PC-3 (cell line): ENCODE results near the gene SLCO3A1. TPM values are rescaled to one million over a fixed set of nuclear protein-coding genes. Genes with fewer than 3 reads are reported as not detected.

ENCODE experiments used
- ATAC-seq: fragments of 200-7000 bp; cut with Tn5 transposase; 2 replicates; pipeline ENCODE4 v1.9.1; 2020; ENCODE audit warnings: mild to moderate bottlenecking, moderate library complexity
- Bru-seq: library from RNA; stranded (reverse); fragments of 400-500 nt; gene quantifications from one replicate; lab custom pipeline; 2021; lab: Mats Ljungman, UMichigan
- BruChase-seq, 2 experiments: library from RNA; stranded (reverse); fragments of 400-500 nt; gene quantifications; one replicate each; lab custom pipeline; 2021; lab: Mats Ljungman, UMichigan
- BruUV-seq: library from RNA; stranded (reverse); fragments of 400-500 nt; replicated peaks from 2 replicates; lab custom pipeline; 2021; lab: Mats Ljungman, UMichigan
- CTCF ChIA-PET: fragments of 300-600 bp; sonication (Branson Sonifier 250); formaldehyde crosslinking; loops from one replicate; lab custom pipeline; 2022; ENCODE audit warnings: antibody characterized with exemption; lab: Charles Lee
- POLR2A ChIA-PET: fragments of 300-600 bp; sonication (Branson Sonifier 250); formaldehyde crosslinking; loops from one replicate; lab custom pipeline; 2022; ENCODE audit warnings: antibody characterized with exemption; ENCODE audit not compliant: unreplicated experiment; lab: Charles Lee
- DNase-seq: peaks from one replicate; pipeline ENCODE4 v3.0.0-alpha.2; 2015
- H2AFZ ChIP-seq: fragments of 300-600 bp; sonication (generic); 2 replicates; pipeline ENCODE4 v1.6.0; 2016; ENCODE audit warnings: antibody characterized with exemption, low read length
- H3F3A ChIP-seq: fragments of 300-600 bp; sonication (generic); one replicate; pipeline ENCODE4 v1.6.0; 2017; ENCODE audit warnings: antibody characterized with exemption, low read length, control low read depth, mild to moderate bottlenecking; ENCODE audit not compliant: unreplicated experiment
- H3K27ac ChIP-seq: fragments of 300-600 bp; sonication (generic); 2 replicates; pipeline ENCODE4 v1.5.1; 2016; ENCODE audit warnings: mild to moderate bottlenecking, low read length
- H3K27me3 ChIP-seq: fragments of 300-600 bp; sonication (generic); 2 replicates; pipeline ENCODE4 v1.6.1; 2016; ENCODE audit warnings: low read length, mixed read lengths
- H3K36me3 ChIP-seq: fragments of 300-600 bp; sonication (generic); 2 replicates; pipeline ENCODE4 v1.6.1; 2016; ENCODE audit warnings: low read depth, mixed run types, low read length, mixed read lengths
- H3K4me1 ChIP-seq: fragments of 300-600 bp; sonication (generic); 2 replicates; pipeline ENCODE4 v1.5.1; 2016; ENCODE audit warnings: low read length; ENCODE audit not compliant: insufficient read depth
- H3K4me2 ChIP-seq: fragments of 300-600 bp; sonication (generic); 2 replicates; pipeline ENCODE4 v1.6.0; 2016; ENCODE audit warnings: low read length
- H3K4me3 ChIP-seq: fragments of 300-600 bp; sonication (generic); 2 replicates; pipeline ENCODE4 v1.5.1; 2016; ENCODE audit warnings: mild to moderate bottlenecking, low read length, mixed read lengths
- H3K79me2 ChIP-seq: fragments of 300-600 bp; sonication (generic); 2 replicates; pipeline ENCODE4 v1.6.1; 2017; ENCODE audit warnings: low read length, mixed read lengths
- H3K9ac ChIP-seq: fragments of 300-600 bp; sonication (generic); 2 replicates; pipeline ENCODE4 v1.6.0; 2016; ENCODE audit warnings: mild to moderate bottlenecking, low read length
- H3K9me2 ChIP-seq: fragments of 300-600 bp; sonication (generic); replicated peaks from 2 replicates; pipeline ENCODE4 v1.6.1; 2016; ENCODE audit warnings: mixed run types, low read length, mixed read lengths
- H3K9me3 ChIP-seq: fragments of 300-600 bp; sonication (generic); 2 replicates; pipeline ENCODE4 v1.6.1; 2016; ENCODE audit warnings: low read length, mixed read lengths
- H4K20me1 ChIP-seq: fragments of 300-600 bp; sonication (generic); 2 replicates; pipeline ENCODE4 v1.6.1; 2016; ENCODE audit warnings: low read length, mixed read lengths
- CTCF ChIP-seq: fragments of 300-600 bp; sonication (generic); conservative IDR thresholded peaks from 2 replicates; pipeline ENCODE4 v1.5.1; 2017; ENCODE audit warnings: antibody characterized with exemption, low read depth, mild to moderate bottlenecking, low read length
- EZH2 ChIP-seq: fragments of 300-600 bp; sonication (generic); IDR thresholded peaks from one replicate; pipeline ENCODE4 v1.6.1; 2017; ENCODE audit warnings: antibody characterized with exemption, mild to moderate bottlenecking, low read length; ENCODE audit not compliant: unreplicated experiment
- EZH2phosphoT487 ChIP-seq: fragments of 300-600 bp; sonication (generic); IDR thresholded peaks from 2 replicates; pipeline ENCODE4 v1.6.1; 2018; ENCODE audit warnings: mild to moderate bottlenecking, antibody characterized with exemption, low read length, borderline replicate concordance
- intact Hi-C: fragments of 100-400 bp; cut with micrococcal nuclease; formaldehyde crosslinking; loops from 2 replicates; pipeline ENCODE4 v1.9.0; 2023
- long read RNA-seq: library from polyadenylated mRNA; unstranded; transcript quantifications from one replicate; pipeline ENCODE4 v2.0.0, GENCODE V29; 2021; ENCODE audit not compliant: unreplicated experiment
- total RNA-seq: library from RNA; depleted of rRNA; stranded (reverse); fragments of >200 nt; gene quantifications from 2 replicates; pipeline ENCODE4 v1.2.3, GENCODE V29; 2014; rRNA removed

The SLCO3A1 gene
- total RNA-seq (0.07 and 0.35 TPM in 2 replicates), Bru-seq, nascent RNA (percentile 7 among the genes with signal in this experiment), BruChase-seq, experiment 1, labeled RNA remaining after a 6-hour chase (percentile 4 among the genes with signal in this experiment), BruChase-seq, experiment 2, labeled RNA remaining after a 2-hour chase (percentile 3 among the genes with signal in this experiment)
- long read RNA-seq, partial matches to known transcripts, result 0 of 1 reads
- long read RNA-seq, other reads (novel, unspliced or antisense), result 1 of 1 reads

GRCh38 chr15:91853511-91853947 is at the start of gene SLCO3A1:
Gene SLCO3A1, plus strand, starts transcription at chr15:91853708.
- Histone ChIP-seq H4K20me1 (no peaks in the 10 kb centered on the region), H2AFZ (no peak within 1 kb of the TSS), H3K4me3 (no peak within 1 kb of the TSS), H3K4me2 (peak within 1 kb of the TSS; percentile 31; the same call in 1 of the 2 replicates), H3K27ac (no peak within 1 kb of the TSS), H3K27me3 (peaks cover 13% of the 10 kb centered on the region), H3K9me3 (no peaks in the 10 kb centered on the region), H3K79me2 (no peaks in the 10 kb centered on the region), H3K9me2 (no peaks in the 10 kb centered on the region), H3K4me1 (no peaks in the 10 kb centered on the region), H3K36me3 (no peaks in the 10 kb centered on the region), H3K9ac (no peak within 1 kb of the TSS), H3F3A (no peaks in the 10 kb centered on the region)
- TF ChIP-seq EZH2phosphoT487, result no peak
- no peak for TF ChIP-seq EZH2
- TF ChIP-seq CTCF, result no peak
- DNase-seq (no peak), ATAC-seq (no peak)
- no TSS peak for BruUV-seq
- CTCF ChIA-PET, result no interaction called here
- intact Hi-C loops, result no loop called here
- POLR2A ChIA-PET, result no interaction called here

GRCh38 chr15:91807122-91807521 is 46.4 kb upstream of the SLCO3A1 start:
- TF ChIP-seq CTCF (no peak), EZH2 (no peak), EZH2phosphoT487 (no peak)
- Histone ChIP-seq H3K79me2 (no peaks in the 10 kb centered on the region), H2AFZ (no peak overlapping the region), H3F3A (no peaks in the 10 kb centered on the region), H3K9me2 (no peaks in the 10 kb centered on the region), H3K27me3 (peaks cover 51% of the 10 kb centered on the region), H3K36me3 (no peaks in the 10 kb centered on the region), H3K27ac (no peak overlapping the region), H4K20me1 (no peaks in the 10 kb centered on the region), H3K9me3 (no peaks in the 10 kb centered on the region), H3K4me2 (no peak overlapping the region), H3K4me3 (no peak overlapping the region), H3K4me1 (no peaks in the 10 kb centered on the region), H3K9ac (no peak overlapping the region)
- intact Hi-C loops, result no loop called here
- ATAC-seq (no peak), DNase-seq (no peak)
- POLR2A ChIA-PET, result no interaction called here
- BruUV-seq, result no TSS peak
- CTCF ChIA-PET, result no interaction called here

GRCh38 chr15:91813924-91814323 is 39.6 kb upstream of the SLCO3A1 start:
- intact Hi-C loops, result no loop called here
- Histone ChIP-seq H3K27ac (no peak overlapping the region), H3K27me3 (peaks cover 8% of the 10 kb centered on the region; the same call in 1 of the 2 replicates), H3K4me1 (no peaks in the 10 kb centered on the region), H3F3A (no peaks in the 10 kb centered on the region), H3K4me2 (no peak overlapping the region), H3K9ac (no peak overlapping the region), H3K9me3 (0 out of 2 replicates have a peak, but pooled peaks cover 6% of the 10 kb centered on the region), H3K79me2 (no peaks in the 10 kb centered on the region), H3K36me3 (no peaks in the 10 kb centered on the region), H2AFZ (no peak overlapping the region), H3K4me3 (no peak overlapping the region), H4K20me1 (no peaks in the 10 kb centered on the region), H3K9me2 (no peaks in the 10 kb centered on the region)
- ChIA-PET CTCF (no interaction called here), POLR2A (no interaction called here)
- ATAC-seq (no peak), DNase-seq (no peak)
- TF ChIP-seq CTCF, result no peak
- TF ChIP-seq EZH2, result no peak
- no peak for TF ChIP-seq EZH2phosphoT487
- BruUV-seq, result no TSS peak
